GM12878 (cell line): Measurements from ENCODE around the gene KRT33A.

ENCODE experiments used
- ATF3 ChIP-seq: IDR thresholded peaks from 2 replicates; pipeline ENCODE4 v1.6.1; 2011; ENCODE audit warnings: low read depth, mild to moderate bottlenecking, low read length, moderate library complexity, borderline replicate concordance; ENCODE audit errors: extremely low read depth
- BHLHE40 ChIP-seq, 2 experiments: fragments of 450-650 bp in 1 of 2; IDR thresholded peaks; 2 replicates each; pipeline ENCODE4 v1.6.1; 2011 to 2017; ENCODE audit warnings: low read depth in 2 of 2, borderline replicate concordance in 1 of 2, improper control_type of control experiment in 1 of 2, low read length in 1 of 2, mild to moderate bottlenecking in 1 of 2
- CEBPB ChIP-seq, 2 experiments: fragments of 150-350 bp in 1 of 2; IDR thresholded peaks; 2 replicates each; pipeline ENCODE4 v1.6.1; 2012 to 2014; ENCODE audit warnings: low read depth in 2 of 2, low read length in 2 of 2, borderline replicate concordance in 1 of 2, inconsistent platforms in 1 of 2
- EP300 ChIP-seq, 2 experiments: fragments of 150-350 bp in 1 of 2; IDR thresholded peaks; 2 replicates each; pipeline ENCODE4 v1.6.1; 2011 to 2012; ENCODE audit warnings: low read depth in 2 of 2, low read length in 2 of 2, borderline replicate concordance in 1 of 2, improper control_type of control experiment in 1 of 2, inconsistent platforms in 1 of 2; ENCODE audit not compliant: control insufficient read depth in 1 of 2
- EZH2 ChIP-seq: IDR thresholded peaks from 2 replicates; pipeline ENCODE4 v1.6.1; 2012; ENCODE audit warnings: low read depth, mild to moderate bottlenecking, control low read depth, inconsistent platforms, low read length, borderline replicate concordance; ENCODE audit not compliant: control insufficient read depth
- POLR2AphosphoS2 ChIP-seq: IDR thresholded peaks from 2 replicates; pipeline ENCODE4 v1.6.1; 2011; ENCODE audit warnings: low read depth, mild to moderate bottlenecking, low read length, improper control_type of control experiment, moderate library complexity
- ZNF274 ChIP-seq: IDR thresholded peaks from one replicate; pipeline ENCODE4 v1.8.0; 2011; ENCODE audit not compliant: insufficient read length, insufficient read depth
- TF ChIP-seq, protein P1 (sequence below), 3 experiments: IDR thresholded peaks in 2 of 3; conservative IDR thresholded peaks in 1 of 3; 2 replicates each; pipeline ENCODE4 v1.5.1; 2011; ENCODE audit warnings: low read depth in 3 of 3, low read length in 3 of 3, mild to moderate bottlenecking in 3 of 3, control low read depth in 2 of 3, moderate library complexity in 2 of 3, inconsistent platforms in 1 of 3, mixed read lengths in 1 of 3; ENCODE audit not compliant: control insufficient read depth in 2 of 3, insufficient read depth in 1 of 3; ENCODE audit errors: extremely low read depth in 1 of 3

GRCh38 chr17:41301204-41301790 is 49.3 kb downstream of the KRT33A start:
- TF ChIP-seq EP300 (IDR thresholded peaks at IDR 0.05; ENCODE audit: borderline replicate concordance in 1 of 2, control insufficient read depth in 1 of 2, low read depth in 2 of 2, low read length in 2 of 2): no peak
- TF ChIP-seq CEBPB (IDR thresholded peaks at IDR 0.05; ENCODE audit: borderline replicate concordance in 1 of 2, low read depth in 2 of 2, low read length in 2 of 2): no peak
- no peak for TF ChIP-seq ATF3
- TF ChIP-seq BHLHE40 (IDR thresholded peaks at IDR 0.05; ENCODE audit: borderline replicate concordance in 1 of 2, low read depth in 2 of 2, low read length in 1 of 2): no peak
- no peak for TF ChIP-seq ZNF274
- TF ChIP-seq EZH2: no peak
- TF ChIP-seq, protein P1, sequence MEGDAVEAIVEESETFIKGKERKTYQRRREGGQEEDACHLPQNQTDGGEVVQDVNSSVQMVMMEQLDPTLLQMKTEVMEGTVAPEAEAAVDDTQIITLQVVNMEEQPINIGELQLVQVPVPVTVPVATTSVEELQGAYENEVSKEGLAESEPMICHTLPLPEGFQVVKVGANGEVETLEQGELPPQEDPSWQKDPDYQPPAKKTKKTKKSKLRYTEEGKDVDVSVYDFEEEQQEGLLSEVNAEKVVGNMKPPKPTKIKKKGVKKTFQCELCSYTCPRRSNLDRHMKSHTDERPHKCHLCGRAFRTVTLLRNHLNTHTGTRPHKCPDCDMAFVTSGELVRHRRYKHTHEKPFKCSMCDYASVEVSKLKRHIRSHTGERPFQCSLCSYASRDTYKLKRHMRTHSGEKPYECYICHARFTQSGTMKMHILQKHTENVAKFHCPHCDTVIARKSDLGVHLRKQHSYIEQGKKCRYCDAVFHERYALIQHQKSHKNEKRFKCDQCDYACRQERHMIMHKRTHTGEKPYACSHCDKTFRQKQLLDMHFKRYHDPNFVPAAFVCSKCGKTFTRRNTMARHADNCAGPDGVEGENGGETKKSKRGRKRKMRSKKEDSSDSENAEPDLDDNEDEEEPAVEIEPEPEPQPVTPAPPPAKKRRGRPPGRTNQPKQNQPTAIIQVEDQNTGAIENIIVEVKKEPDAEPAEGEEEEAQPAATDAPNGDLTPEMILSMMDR (IDR thresholded peaks at IDR 0.05 in 2 of 3, conservative IDR thresholded peaks at IDR 0.05 in 1 of 3; ENCODE audit: control insufficient read depth in 2 of 3, extremely low read depth in 1 of 3, insufficient read depth in 1 of 3, low read depth in 3 of 3, low read length in 3 of 3): no peak
- TF ChIP-seq POLR2AphosphoS2: no peak
